Fibroblast of lung (primary cell): ENCODE measurements around the gene GPR15LG.

Experiments
- CTCF ChIP-seq, 2 donors: IDR thresholded peaks in 1 of 2; conservative IDR thresholded peaks in 1 of 2; 1 replicate in 1 of 2; 2 replicates in 1 of 2; pipeline ENCODE4 v1.5.1; 2011 to 2012; ENCODE audit warnings: low read length in 2 of 2, control low read depth in 1 of 2, inconsistent platforms in 1 of 2, low read depth in 1 of 2, mild to moderate bottlenecking in 1 of 2
- EZH2 ChIP-seq: IDR thresholded peaks from 2 replicates; pipeline ENCODE4 v1.5.1; 2012; ENCODE audit warnings: low read length, control low read depth, mild to moderate bottlenecking; ENCODE audit errors: missing control alignments

- no peak for TF ChIP-seq CTCF (conservative IDR thresholded peaks at IDR 0.05 in 1 of 2, IDR thresholded peaks at IDR 0.05 in 1 of 2; ENCODE audit: low read depth in 1 of 2, low read length in 2 of 2)
- no peak for TF ChIP-seq EZH2
Measured at GRCh38 chr10:84155521-84155920, 18.1 kb upstream of the GPR15LG start.
